Hematopoietic multipotent progenitor cell treated with erythropoietin and hydrocortisone succinate and interleukin-3 and kit ligand, for 8 days (in vitro differentiated cells): ENCODE results near the gene TMEM131.
"Not testable (repeated sequence)": the region's sequence is repeated elsewhere in the genome, so short reads cannot be mapped to it uniquely, and the experiment has no call there.

ENCODE experiments used
- DNase-seq: peaks from one replicate; pipeline ENCODE4 v3.0.0-alpha.2; 2015

TMEM131 gene

DNA sequence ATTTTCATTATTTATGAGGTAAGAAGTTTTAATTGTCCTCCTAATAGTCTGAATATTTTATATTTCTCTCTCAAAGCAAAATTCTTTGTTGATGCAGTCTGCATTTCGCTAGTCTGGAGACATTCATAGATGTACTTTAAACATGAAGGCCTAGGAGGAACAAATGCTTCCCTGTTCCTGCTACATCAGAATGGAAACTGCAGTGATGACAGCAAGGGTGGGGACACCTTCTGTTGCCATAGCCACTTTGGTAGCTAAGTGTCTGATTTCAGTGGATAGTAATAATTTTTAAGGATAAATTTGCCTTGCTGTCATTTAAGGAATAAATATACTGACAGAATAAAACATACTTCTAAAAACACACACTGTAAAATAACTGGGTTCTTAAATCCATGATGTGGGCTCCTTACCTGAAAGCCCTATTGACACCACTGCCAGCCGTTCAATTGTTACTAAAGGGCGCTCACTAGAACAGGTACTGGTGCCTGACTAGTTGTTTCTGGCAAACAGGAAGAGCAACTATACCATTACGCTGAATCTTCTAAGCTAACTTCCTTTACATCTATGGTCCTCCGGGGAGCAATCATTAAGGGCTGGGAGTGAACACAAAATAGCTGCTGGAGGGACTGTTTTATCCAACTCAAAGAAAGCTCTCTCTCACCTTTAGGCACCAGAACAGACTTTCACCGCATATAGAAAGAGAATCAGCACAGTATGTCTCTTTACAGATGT, 88.2 kb downstream of the TMEM131 start:
- DNase-seq: no peak

DNA sequence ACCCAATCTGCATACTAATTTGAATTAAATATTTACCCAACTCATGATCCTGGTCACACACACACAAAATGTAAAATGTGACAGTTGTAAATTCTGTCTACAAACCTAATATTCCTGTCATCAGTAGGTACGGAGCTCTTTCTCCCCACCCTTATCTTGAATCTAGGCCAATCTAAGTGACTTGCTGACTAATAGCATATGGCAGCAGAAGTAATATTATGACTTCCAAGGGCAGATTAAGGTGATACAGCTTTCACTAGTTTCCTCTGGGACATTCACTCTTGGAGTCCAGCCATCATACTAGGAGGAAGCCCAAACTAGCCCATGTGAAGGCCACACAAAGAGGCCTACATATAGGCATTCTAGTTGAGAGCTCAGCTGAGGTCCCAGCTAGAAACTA, 89.4 kb downstream of the TMEM131 start:
- DNase-seq: peak; percentile 18

DNA sequence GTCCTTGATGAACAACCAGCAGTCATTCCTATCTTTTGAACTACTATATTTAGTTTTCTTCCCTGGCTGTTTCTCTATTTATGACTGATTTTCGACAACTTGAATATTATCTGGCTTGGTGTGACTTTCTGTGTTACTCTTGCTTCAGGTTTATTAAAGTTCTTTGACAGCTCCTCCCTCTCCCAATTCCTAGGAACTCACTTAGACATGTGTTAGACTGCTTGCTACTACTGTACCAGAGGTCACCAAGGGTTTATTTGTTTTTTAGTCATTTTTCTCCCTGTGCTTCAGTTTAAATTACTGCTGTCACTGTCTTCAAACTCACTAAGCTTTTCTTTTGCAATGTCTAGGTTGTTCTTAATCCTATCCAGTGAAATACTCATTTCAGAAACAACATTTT, 90.5 kb downstream of the TMEM131 start:
- no peak for DNase-seq

DNA sequence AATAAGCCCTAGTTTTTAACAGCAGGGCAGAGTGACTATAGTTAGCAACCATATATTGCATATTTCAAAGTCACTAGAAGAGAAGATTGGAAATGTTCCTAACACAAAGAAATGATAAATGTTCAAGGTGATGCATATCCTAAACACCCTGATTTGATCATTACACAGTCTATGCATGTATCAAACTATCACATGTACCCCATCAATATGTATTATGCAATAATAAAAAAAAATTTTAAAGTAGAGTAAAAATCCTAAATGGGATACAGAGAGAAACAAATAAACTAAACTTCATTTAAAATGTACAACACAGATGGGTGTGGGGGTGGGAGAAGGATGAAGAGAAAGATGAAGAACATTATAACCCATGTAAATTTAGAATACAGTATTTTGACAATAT, 93.9 kb downstream of the TMEM131 start:
- DNase-seq: no peak

DNA sequence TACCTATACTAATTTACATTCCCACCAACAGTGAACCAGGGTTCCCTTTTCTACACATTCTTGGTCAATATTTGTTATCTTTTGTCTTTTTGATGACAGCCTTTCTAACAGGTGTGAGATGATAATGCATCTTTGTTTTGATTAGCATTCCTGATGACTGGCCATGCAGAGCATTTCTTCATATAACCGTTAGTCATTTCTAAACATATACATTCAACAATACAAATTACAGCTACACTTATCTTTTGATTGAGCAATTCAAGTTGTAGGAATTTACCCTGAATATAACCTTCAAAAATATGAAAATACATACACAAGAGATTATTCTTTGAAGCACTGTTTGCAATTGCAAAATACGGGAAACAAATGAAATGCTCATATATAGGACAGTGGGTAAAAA, 94.9 kb downstream of the TMEM131 start:
- DNase-seq: no peak

DNA sequence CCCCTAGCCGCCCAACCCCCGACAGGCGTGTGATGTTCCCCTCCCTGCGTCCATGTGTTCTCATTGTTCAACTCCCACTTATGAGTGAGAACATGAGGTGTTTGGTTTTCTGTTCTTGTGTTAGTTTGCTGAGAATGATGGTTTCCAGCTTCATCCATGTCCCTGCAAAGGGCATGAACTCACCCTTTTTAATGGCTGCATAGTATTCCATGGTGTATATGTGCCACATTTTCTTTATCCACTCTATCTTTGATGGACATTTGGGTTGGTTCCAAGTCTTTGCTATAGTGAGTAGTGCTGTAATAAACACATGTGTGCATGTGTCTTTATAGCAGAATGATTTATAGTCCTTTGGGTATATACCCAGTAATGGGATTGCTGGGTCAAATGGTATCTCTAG, 102.7 kb downstream of the TMEM131 start:
- DNase-seq: not testable (repeated sequence)

DNA sequence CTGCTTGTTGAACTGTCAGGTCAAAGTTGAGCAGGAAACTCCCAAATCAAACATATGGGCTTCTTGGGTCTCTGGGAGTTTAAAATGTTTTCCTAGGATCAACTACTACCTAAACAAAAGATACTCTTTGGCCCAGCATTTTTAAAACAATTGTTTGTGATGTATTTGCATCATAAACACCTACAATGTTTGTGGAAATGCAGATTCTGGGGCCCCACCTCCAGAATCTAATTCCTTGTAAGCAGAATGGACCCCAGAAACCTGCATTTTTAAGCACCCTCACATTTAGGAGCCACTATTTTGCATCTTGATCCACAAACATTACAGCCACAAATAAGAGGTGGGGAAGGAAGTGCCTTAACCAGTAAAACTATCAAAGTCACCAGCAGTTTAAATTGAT, 104.1 kb downstream of the TMEM131 start:
- no peak for DNase-seq

DNA sequence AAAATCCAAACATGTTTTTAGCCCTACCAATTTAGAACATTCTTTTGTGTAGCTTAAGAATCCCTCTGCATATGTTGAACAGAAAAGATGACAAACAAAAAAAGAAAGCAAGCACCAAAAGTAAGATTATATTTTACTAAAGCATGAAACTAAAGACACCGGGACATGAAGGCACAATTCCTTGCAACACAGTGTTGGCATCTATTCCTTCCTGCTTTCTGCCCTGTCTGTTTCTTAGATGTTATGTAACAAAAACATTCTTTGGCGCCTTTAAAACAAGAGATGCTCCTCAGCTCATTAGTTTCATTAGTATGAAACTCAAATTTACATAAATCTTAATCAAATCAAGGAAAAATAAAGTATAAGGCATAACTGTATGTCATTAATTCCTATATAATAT, 106.6 kb downstream of the TMEM131 start:
- no peak for DNase-seq

DNA sequence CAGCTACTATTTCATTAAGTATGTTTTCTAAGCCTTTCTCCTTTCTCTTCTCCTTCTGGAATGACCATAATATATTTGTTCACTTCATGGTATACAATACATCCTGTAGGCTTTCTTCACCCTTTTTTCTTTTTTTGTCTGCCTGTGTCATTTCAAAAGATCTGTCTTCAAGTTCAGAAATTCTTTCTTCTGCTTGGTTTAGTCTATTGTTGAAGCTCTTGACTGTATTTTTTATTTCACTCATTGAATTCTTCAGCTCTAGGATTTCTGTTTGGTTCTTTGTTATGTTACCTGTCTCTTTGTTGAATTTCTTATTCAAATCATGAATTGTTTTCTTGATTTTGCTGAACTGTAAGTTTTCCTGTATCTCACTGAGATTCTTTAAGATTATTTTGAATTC, 109.9 kb downstream of the TMEM131 start:
- no peak for DNase-seq

DNA sequence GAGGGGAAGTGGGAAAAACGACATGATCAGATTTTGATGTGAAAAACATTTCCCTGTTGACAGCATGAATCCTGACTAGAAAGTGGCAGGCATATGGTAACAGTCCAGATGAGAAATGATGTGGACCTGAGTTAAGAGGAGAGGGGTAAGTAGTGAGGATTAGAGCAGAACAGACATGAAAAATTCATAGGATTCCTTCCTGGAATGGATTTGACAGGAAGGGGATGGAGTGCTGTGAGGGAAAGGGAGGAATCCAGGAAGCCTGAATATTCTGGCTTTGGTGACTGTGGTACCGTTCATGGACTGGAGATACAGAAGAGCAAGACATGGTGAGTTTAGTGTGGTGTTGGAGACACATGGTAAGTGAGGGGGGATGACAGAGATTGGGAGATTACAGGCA, 115.4 kb downstream of the TMEM131 start:
- DNase-seq: no peak

DNA sequence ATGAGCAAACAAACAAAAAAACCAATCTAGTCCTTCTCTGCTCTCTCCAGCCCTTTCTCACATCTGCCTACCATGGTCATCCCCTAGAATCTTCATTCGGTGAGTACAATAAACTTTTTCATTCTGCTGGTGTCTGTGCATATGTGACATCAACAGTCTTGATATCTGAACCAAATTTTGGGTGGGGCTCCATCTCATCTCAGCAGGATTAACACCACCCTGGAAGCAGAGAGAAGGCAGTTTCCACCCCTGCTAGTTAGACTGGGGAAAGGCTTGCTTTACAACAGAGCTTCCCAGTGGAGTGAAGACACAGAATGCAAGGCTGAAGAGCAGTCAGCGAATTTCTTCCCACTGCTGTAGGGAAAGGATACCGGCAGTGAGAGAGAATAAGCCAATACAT, 116.9 kb downstream of the TMEM131 start:
- DNase-seq: peak; percentile 61

DNA sequence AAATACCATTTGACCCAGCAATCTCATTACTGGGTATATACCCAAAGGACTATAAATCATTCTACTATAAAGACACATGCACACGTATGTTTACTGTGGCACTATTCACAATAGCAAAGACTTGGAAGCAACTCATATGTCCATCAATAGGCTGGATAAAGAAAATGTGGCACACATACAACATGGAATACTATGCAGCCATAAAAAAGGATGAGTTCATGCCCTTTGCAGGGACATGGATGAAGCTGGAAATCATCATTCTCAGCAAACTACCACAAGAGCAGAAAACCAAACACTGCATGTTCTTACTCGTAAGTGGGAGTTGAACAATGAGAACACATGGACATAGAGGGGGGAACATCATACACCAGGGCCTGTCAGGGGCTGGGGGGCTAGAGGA, 117.4 kb downstream of the TMEM131 start:
- not testable (repeated sequence) for DNase-seq

DNA sequence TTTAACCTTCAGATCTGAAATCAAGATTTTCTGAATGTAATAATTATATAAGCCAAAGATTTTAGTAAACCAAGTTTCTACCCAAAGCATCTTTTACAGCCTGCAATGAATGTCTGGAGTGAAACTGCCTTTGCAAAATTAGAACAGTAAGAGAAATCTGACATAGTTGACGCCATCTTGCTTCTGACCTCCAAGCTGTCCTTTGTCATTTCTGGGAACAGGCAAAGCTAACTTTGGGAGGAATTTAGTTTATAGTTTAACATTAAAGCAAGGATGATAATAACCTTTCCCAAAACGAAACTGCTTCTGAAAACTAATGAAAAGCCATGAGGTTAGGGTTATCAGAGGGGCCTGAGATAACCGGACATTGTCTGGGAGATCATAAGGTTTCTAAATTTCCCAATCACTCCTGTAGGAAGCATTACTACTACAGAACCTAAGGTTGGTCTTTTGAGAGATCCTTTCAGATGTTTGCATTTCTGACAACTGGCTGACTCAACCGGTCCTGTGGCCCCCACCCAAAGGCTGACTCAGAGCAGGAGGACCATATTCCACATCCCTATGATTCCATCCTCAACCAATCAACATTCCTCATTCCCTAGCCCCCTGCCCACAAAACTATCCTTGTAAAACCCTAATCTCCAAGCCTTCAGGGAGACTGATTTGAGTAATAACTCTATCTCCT, 124.5 kb downstream of the TMEM131 start:
- no peak for DNase-seq

DNA sequence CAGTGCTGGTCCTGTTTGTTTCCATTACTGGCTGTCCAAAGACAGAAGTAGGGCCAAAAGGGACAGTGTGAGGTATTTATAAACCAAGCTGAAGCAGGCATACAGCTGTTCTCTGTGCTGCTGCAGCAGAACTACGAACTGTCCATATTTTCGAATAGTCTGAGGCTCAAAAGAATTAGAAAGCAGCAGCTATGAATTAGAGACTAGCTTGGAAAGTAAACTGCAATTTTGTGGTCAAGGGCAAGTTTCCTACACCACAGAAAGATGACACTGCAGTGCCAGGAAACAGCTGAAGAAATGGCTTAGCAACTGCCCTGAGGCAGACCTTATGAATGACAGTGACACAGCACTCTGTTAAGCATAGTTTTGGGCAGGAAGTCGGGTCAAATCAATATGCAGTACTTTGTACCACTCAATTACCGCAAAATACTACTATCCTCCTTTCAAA, 125.3 kb downstream of the TMEM131 start:
- peak; percentile 81 for DNase-seq

DNA sequence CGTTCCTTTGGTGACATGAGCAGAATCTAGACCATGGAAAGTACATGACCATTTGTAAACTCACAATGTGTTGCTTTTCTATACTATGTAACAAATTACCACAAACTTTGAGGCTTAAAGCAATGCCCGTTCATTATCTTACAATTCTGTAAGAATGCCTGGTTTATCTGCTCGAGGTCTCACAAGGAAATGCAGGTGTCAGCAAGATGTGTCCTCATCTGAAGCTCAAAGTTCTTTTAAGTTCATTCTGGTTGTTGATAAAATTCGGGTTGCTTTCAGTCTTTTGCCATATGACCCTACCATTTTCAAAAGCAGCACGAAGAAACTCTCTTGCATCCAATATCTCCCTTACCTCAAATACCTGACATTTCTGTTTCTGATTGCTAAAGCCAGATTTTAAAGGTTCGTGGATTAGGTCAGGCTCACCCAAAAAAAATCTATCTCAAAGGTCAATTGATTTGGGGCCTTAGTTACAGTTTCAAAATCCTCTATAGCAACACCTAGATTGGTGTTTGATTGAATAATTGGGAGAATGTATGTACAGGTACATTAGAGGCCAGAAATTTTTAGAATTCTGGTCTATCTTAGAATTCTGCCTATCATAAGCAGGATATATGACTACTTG, 125.9 kb downstream of the TMEM131 start:
- no peak for DNase-seq

DNA sequence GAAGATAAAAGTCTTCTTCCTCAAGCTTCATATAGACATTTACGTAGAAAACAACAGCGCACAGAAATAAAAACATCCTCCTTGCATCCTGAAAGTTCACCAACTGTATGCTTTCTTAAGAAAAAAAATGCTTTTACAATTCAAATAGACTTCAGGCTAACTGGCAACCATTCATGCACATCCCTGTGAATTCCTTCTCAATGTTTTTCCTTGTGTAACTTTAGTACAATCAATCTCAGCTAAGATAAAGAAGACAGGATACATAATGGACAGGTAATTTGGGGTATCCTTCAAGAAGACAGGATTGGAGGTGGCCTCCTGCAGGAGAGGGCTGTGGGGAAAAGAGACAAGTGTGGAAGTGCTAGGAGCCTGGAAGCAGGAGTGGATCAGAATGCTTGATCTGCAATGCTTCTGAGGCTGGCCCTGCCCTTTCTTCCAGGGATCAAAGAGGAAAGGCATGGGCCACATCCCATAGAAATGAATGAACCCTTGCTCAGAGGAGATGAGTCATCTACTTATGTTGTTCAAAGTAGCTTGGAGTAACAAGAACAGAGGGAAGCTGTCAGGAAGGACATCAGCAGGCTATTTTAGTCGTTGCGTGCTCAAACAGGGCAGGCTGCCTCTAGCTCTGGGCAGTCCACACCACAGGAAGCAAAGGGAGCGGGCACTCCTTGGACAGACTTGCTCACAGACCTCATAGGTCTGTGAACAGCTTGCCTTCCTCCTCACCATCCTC, 126.6 kb downstream of the TMEM131 start:
- DNase-seq: no peak

DNA sequence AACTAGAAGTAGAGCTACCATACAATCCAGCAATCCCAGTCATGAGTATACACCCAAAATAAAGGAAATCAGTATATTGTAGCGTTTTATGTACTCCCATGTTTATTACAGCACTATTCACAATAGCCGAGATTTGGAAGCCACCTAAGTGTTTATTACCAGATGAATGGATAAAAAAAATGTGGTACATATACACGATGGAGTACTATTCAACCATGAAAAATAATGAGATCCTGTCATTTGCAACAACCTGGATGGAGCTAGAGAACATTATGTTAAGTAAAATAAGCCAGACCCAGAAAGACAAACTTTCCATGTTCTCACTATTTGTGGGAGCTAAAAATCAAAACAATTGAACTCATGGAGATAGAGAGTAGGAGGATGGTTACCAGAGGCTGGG, 131.9 kb downstream of the TMEM131 start:
- no peak for DNase-seq

DNA sequence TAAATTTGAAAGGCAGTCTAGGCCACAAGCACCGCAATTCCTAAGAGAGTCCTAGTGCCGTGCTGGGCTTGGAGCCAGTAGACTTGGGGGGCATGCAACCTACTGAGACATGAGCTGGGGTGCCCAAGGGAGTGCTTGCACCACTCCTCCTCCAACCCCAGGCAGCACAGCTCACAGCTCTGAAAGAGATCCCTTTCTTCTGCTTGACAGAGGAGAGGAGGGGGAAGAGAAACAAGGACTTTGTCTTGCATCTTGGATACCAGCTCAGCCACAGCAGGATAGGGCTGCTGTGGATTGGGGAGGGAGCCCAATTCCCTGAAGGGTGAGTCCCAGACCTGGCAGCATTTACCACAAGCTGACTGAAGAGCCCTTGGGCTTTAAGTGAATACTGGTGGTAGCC, 134.6 kb downstream of the TMEM131 start:
- DNase-seq: no peak

DNA sequence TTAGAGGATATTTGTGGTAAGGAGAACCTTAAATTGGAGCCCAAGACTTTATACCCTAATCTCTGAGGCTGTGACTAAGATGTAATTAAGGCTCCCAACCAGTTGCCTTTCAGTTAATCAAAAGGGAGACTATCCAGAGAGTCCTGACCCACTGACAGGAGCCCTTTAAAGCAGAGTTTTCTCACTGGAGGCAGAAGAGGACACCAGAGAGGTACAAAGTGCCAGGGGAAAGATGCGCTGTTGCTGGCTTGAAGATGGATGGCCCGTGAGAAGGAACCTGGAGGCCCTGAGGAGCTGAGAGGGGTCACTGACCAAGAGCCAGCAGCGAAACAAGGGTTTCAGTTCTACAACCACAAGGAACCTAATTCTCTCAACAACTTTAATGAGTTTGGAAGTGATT, 137.3 kb downstream of the TMEM131 start:
- DNase-seq: no peak

DNA sequence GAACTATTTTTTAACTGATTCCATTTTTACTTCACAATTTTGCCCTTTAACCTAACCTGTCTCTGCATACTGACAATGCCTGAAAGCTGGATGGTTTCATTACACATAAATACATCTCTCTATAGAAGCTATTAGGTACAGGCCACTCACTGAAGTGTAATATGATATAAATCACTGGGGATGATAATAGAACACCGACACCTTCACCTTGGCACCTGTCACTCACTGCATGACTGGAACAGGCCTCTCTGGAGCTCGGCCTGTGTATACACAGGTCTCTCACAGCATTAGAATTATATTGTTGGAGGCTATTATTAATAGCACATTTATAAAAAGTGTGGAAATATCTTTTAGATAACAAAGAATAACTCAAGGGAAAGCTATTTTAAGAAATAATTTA, 138.2 kb downstream of the TMEM131 start:
- DNase-seq: no peak

DNA sequence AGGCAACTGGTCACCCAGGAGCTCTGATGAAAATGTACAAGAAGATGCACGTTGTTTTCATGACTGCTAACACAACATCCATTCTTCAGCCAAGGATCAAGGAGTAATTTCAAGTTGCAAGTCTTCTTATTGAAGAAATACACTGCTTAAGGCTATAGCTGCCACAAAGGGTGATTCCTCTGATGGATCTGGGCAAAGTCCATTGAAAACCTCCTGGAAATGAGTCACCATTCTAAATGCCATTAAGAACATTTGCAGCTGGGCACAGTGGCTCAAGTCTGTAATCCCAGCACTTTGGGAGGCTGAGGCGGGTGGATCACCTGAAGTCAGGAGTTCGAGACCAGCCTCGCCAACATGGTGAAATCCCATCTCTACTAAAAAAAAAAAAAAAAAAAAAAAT, 142.7 kb downstream of the TMEM131 start:
- DNase-seq: not testable (repeated sequence)

DNA sequence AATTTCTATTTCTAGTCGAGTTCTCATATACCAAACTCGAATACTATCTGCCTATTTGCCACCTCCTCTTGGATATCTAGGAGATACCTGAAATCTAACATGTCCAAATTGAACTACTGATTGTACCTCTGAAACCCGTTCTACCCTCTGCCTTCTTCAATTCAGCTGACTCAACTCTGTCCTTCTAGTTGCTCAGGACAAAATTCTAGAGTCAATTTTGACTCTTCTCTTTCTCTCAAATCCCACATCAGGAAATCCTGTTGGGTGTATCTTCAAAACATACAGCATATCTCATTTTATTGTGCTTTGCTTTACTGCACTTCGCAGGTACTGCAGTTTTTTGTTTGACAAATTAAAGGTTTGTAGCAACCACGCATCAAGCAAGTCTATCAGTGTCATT, 144.6 kb downstream of the TMEM131 start:
- DNase-seq: no peak

DNA sequence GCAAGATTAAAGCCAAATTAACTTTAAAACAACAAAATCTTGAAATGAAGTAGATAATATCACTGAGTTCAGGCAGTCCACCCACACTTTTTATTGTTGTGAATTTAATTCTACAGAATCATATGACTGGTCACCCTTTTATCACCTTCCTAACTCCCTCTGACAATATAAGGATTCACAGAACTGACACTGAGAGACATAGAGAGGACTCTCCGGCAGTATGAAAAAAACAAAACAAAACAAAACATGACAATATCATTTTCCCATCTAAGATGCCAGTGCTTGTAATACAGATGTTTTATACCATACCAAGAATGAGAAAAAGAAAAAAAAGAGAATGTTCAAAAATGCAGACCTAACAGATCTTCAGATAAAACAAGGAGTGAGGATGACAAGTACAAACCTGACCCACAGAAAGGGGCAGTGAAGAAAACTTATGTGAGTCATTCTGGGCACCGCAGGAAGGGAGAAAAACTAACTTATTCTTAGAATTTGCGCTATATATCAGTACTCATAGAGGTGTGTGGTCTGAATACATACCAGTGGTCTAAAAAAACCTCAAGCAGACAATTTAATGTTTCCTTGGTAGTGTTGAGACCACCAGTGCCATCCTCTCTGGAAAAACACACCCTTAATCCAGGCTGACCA, 145.7 kb downstream of the TMEM131 start:
- peak; percentile 35 for DNase-seq
